Measurements from ENCODE around the gene LEKR1.

LEKR1 gene

GRCh38 chr3:156997351-156997750, 171.2 kb downstream of the LEKR1 start:
- Histone ChIP-seq H3K4me3 (ENCODE audit: low read length in 2 of 2) (no peak overlapping the region), H3K9me3 (ENCODE audit: control insufficient read depth in 2 of 2, low read length in 2 of 2) (no peaks in the 10 kb centered on the region), H3K9ac (ENCODE audit: low read depth in 1 of 2, low read length in 2 of 2) (no peak overlapping the region), H3K36me3 (ENCODE audit: control insufficient read depth in 2 of 2, insufficient read depth in 2 of 2, low read length in 2 of 2) (no peaks in the 10 kb centered on the region), H3K4me1 (ENCODE audit: control insufficient read depth in 2 of 2, insufficient read depth in 2 of 2, low read length in 2 of 2) (no peaks in the 10 kb centered on the region), H3K27ac (ENCODE audit: low read depth in 2 of 2, low read length in 2 of 2) (no peak overlapping the region), H3K27me3 (ENCODE audit: control insufficient read depth in 2 of 2, insufficient read depth in 2 of 2, low read length in 2 of 2) (no peaks in the 10 kb centered on the region)

GRCh38 chr3:157001221-157001957, 175.2 kb downstream of the LEKR1 start:
- Histone ChIP-seq H3K4me1 (ENCODE audit: control insufficient read depth in 2 of 2, insufficient read depth in 2 of 2, low read length in 2 of 2) (no peaks in the 10 kb centered on the region), H3K9ac (ENCODE audit: low read depth in 1 of 2, low read length in 2 of 2) (no peak overlapping the region), H3K27me3 (ENCODE audit: control insufficient read depth in 2 of 2, insufficient read depth in 2 of 2, low read length in 2 of 2) (no peaks in the 10 kb centered on the region), H3K4me3 (ENCODE audit: low read length in 2 of 2) (no peak overlapping the region), H3K9me3 (ENCODE audit: control insufficient read depth in 2 of 2, low read length in 2 of 2) (no peaks in the 10 kb centered on the region), H3K36me3 (ENCODE audit: control insufficient read depth in 2 of 2, insufficient read depth in 2 of 2, low read length in 2 of 2) (no peaks in the 10 kb centered on the region), H3K27ac (ENCODE audit: low read depth in 2 of 2, low read length in 2 of 2) (no peak overlapping the region)

GRCh38 chr3:157021679-157022078, 195.5 kb downstream of the LEKR1 start:
- no peaks in the 10 kb centered on the region for H3K27me3 ChIP-seq (ENCODE audit: control insufficient read depth in 2 of 2, insufficient read depth in 2 of 2, low read length in 2 of 2)
- no peak overlapping the region for H3K27ac ChIP-seq (ENCODE audit: low read depth in 2 of 2, low read length in 2 of 2)
- H3K9me3 ChIP-seq (ENCODE audit: control insufficient read depth in 2 of 2, low read length in 2 of 2) = no peaks in the 10 kb centered on the region
- no peak overlapping the region for H3K4me3 ChIP-seq (ENCODE audit: low read length in 2 of 2)
- no peaks in the 10 kb centered on the region for H3K4me1 ChIP-seq (ENCODE audit: control insufficient read depth in 2 of 2, insufficient read depth in 2 of 2, low read length in 2 of 2)
- no peak overlapping the region for H3K9ac ChIP-seq (ENCODE audit: low read depth in 1 of 2, low read length in 2 of 2)
- no peaks in the 10 kb centered on the region for H3K36me3 ChIP-seq (ENCODE audit: control insufficient read depth in 2 of 2, insufficient read depth in 2 of 2, low read length in 2 of 2)

- Histone ChIP-seq H3K9me3 (ENCODE audit: control insufficient read depth in 2 of 2, low read length in 2 of 2) (no peaks in the 10 kb centered on the region), H3K36me3 (ENCODE audit: control insufficient read depth in 2 of 2, insufficient read depth in 2 of 2, low read length in 2 of 2) (no peaks in the 10 kb centered on the region), H3K4me3 (ENCODE audit: low read length in 2 of 2) (no peak overlapping the region), H3K27ac (ENCODE audit: low read depth in 2 of 2, low read length in 2 of 2) (no peak overlapping the region), H3K4me1 (ENCODE audit: control insufficient read depth in 2 of 2, insufficient read depth in 2 of 2, low read length in 2 of 2) (no peaks in the 10 kb centered on the region), H3K9ac (ENCODE audit: low read depth in 1 of 2, low read length in 2 of 2) (no peak overlapping the region), H3K27me3 (ENCODE audit: control insufficient read depth in 2 of 2, insufficient read depth in 2 of 2, low read length in 2 of 2) (no peaks in the 10 kb centered on the region)
These were observed 197.1 kb downstream of the LEKR1 start for GRCh38 chr3:157023226-157023625.

- no peak overlapping the region for H3K4me3 ChIP-seq (ENCODE audit: low read length in 2 of 2)
- no peaks in the 10 kb centered on the region for H3K36me3 ChIP-seq (ENCODE audit: control insufficient read depth in 2 of 2, insufficient read depth in 2 of 2, low read length in 2 of 2)
- H3K4me1 ChIP-seq (ENCODE audit: control insufficient read depth in 2 of 2, insufficient read depth in 2 of 2, low read length in 2 of 2) = no peaks in the 10 kb centered on the region
- H3K27me3 ChIP-seq (ENCODE audit: control insufficient read depth in 2 of 2, insufficient read depth in 2 of 2, low read length in 2 of 2) = no peaks in the 10 kb centered on the region
- no peak overlapping the region for H3K27ac ChIP-seq (ENCODE audit: low read depth in 2 of 2, low read length in 2 of 2)
- H3K9me3 ChIP-seq (ENCODE audit: control insufficient read depth in 2 of 2, low read length in 2 of 2) = no peaks in the 10 kb centered on the region
- H3K9ac ChIP-seq (ENCODE audit: low read depth in 1 of 2, low read length in 2 of 2) = no peak overlapping the region
These were observed 199.9 kb downstream of the LEKR1 start for GRCh38 chr3:157026091-157026490.

GRCh38 chr3:157027861-157028745, 201.9 kb downstream of the LEKR1 start:
- Histone ChIP-seq H3K9ac (ENCODE audit: low read depth in 1 of 2, low read length in 2 of 2) (no peak overlapping the region), H3K27ac (ENCODE audit: low read depth in 2 of 2, low read length in 2 of 2) (no peak overlapping the region), H3K4me1 (ENCODE audit: control insufficient read depth in 2 of 2, insufficient read depth in 2 of 2, low read length in 2 of 2) (no peaks in the 10 kb centered on the region), H3K9me3 (ENCODE audit: control insufficient read depth in 2 of 2, low read length in 2 of 2) (no peaks in the 10 kb centered on the region), H3K4me3 (ENCODE audit: low read length in 2 of 2) (no peak overlapping the region), H3K27me3 (ENCODE audit: control insufficient read depth in 2 of 2, insufficient read depth in 2 of 2, low read length in 2 of 2) (no peaks in the 10 kb centered on the region), H3K36me3 (ENCODE audit: control insufficient read depth in 2 of 2, insufficient read depth in 2 of 2, low read length in 2 of 2) (no peaks in the 10 kb centered on the region)

GRCh38 chr3:157029365-157029790, 203.2 kb downstream of the LEKR1 start:
- Histone ChIP-seq H3K4me3 (ENCODE audit: low read length in 2 of 2) (no peak overlapping the region), H3K27ac (ENCODE audit: low read depth in 2 of 2, low read length in 2 of 2) (no peak overlapping the region), H3K4me1 (ENCODE audit: control insufficient read depth in 2 of 2, insufficient read depth in 2 of 2, low read length in 2 of 2) (no peaks in the 10 kb centered on the region), H3K36me3 (ENCODE audit: control insufficient read depth in 2 of 2, insufficient read depth in 2 of 2, low read length in 2 of 2) (no peaks in the 10 kb centered on the region), H3K9me3 (ENCODE audit: control insufficient read depth in 2 of 2, low read length in 2 of 2) (no peaks in the 10 kb centered on the region), H3K27me3 (ENCODE audit: control insufficient read depth in 2 of 2, insufficient read depth in 2 of 2, low read length in 2 of 2) (no peaks in the 10 kb centered on the region), H3K9ac (ENCODE audit: low read depth in 1 of 2, low read length in 2 of 2) (no peak overlapping the region)

DNA sequence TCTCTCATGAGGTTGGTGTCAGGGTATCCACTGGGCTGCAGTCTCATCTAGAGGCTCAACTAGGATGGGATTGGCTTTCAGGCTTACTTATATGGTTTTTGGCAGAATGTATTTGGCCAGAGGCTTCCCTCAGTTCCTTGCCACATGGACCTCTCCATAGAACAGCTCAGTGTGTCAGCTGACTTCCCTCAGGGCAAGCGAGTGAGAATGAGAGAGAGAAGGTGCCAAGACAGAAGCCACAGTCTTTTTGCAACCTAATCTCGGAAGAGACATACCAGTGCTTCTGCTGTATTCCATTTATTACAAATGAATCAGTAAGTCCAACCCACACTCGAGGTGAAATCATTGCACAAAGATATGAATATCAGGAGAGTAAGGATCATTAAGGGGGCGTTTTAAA, 204.6 kb downstream of the LEKR1 start:
- H3K9me3 ChIP-seq (ENCODE audit: control insufficient read depth in 2 of 2, low read length in 2 of 2) = no peaks in the 10 kb centered on the region
- no peak overlapping the region for H3K9ac ChIP-seq (ENCODE audit: low read depth in 1 of 2, low read length in 2 of 2)
- H3K36me3 ChIP-seq (ENCODE audit: control insufficient read depth in 2 of 2, insufficient read depth in 2 of 2, low read length in 2 of 2) = no peaks in the 10 kb centered on the region
- H3K4me3 ChIP-seq (ENCODE audit: low read length in 2 of 2) = no peak overlapping the region
- H3K27ac ChIP-seq (ENCODE audit: low read depth in 2 of 2, low read length in 2 of 2) = no peak overlapping the region
- no peaks in the 10 kb centered on the region for H3K4me1 ChIP-seq (ENCODE audit: control insufficient read depth in 2 of 2, insufficient read depth in 2 of 2, low read length in 2 of 2)
- H3K27me3 ChIP-seq (ENCODE audit: control insufficient read depth in 2 of 2, insufficient read depth in 2 of 2, low read length in 2 of 2) = no peaks in the 10 kb centered on the region

- no peak overlapping the region for H3K9ac ChIP-seq (ENCODE audit: low read depth in 1 of 2, low read length in 2 of 2)
- no peak overlapping the region for H3K27ac ChIP-seq (ENCODE audit: low read depth in 2 of 2, low read length in 2 of 2)
- H3K27me3 ChIP-seq (ENCODE audit: control insufficient read depth in 2 of 2, insufficient read depth in 2 of 2, low read length in 2 of 2) = no peaks in the 10 kb centered on the region
- no peaks in the 10 kb centered on the region for H3K36me3 ChIP-seq (ENCODE audit: control insufficient read depth in 2 of 2, insufficient read depth in 2 of 2, low read length in 2 of 2)
- no peaks in the 10 kb centered on the region for H3K4me1 ChIP-seq (ENCODE audit: control insufficient read depth in 2 of 2, insufficient read depth in 2 of 2, low read length in 2 of 2)
- no peaks in the 10 kb centered on the region for H3K9me3 ChIP-seq (ENCODE audit: control insufficient read depth in 2 of 2, low read length in 2 of 2)
- no peak overlapping the region for H3K4me3 ChIP-seq (ENCODE audit: low read length in 2 of 2)
These were observed 206.8 kb downstream of the LEKR1 start for GRCh38 chr3:157033001-157033400.

- H3K27ac ChIP-seq (ENCODE audit: low read depth in 2 of 2, low read length in 2 of 2) = no peak overlapping the region
- H3K9me3 ChIP-seq (ENCODE audit: control insufficient read depth in 2 of 2, low read length in 2 of 2) = no peaks in the 10 kb centered on the region
- H3K4me3 ChIP-seq (ENCODE audit: low read length in 2 of 2) = no peak overlapping the region
- no peaks in the 10 kb centered on the region for H3K27me3 ChIP-seq (ENCODE audit: control insufficient read depth in 2 of 2, insufficient read depth in 2 of 2, low read length in 2 of 2)
- no peaks in the 10 kb centered on the region for H3K36me3 ChIP-seq (ENCODE audit: control insufficient read depth in 2 of 2, insufficient read depth in 2 of 2, low read length in 2 of 2)
- no peak overlapping the region for H3K9ac ChIP-seq (ENCODE audit: low read depth in 1 of 2, low read length in 2 of 2)
- H3K4me1 ChIP-seq (ENCODE audit: control insufficient read depth in 2 of 2, insufficient read depth in 2 of 2, low read length in 2 of 2) = no peaks in the 10 kb centered on the region
These were observed 214.3 kb downstream of the LEKR1 start for GRCh38 chr3:157040456-157040855.
